Esophagus muscularis mucosa (tissue), 4 donors: ENCODE data around the gene CCM2.
"Not testable (repeated sequence)": the region's sequence is repeated elsewhere in the genome, so short reads cannot be mapped to it uniquely, and the experiment has no call there.

Source experiments
- EP300 ChIP-seq: sonication (generic); formaldehyde crosslinking; IDR thresholded peaks from one replicate; pipeline ENCODE4 v1.6.1; 2017; ENCODE audit warnings: antibody characterized with exemption
- POLR2A ChIP-seq: fragments of 450-650 bp; IDR thresholded peaks from one replicate; pipeline ENCODE4 v1.6.1; 2017; ENCODE audit warnings: antibody characterized with exemption, moderate library complexity, mild to moderate bottlenecking, low read depth
- TF ChIP-seq, protein P1 (sequence below), 3 experiments: fragments of 200-600 bp in 2 of 3; fragments of 450-650 bp in 1 of 3; sonication (generic) in 2 of 3; IDR thresholded peaks; one replicate each; pipeline ENCODE4 v1.5.1; 2017 to 2019; ENCODE audit warnings: antibody characterized with exemption in 3 of 3, mild to moderate bottlenecking in 2 of 3, moderate library complexity in 1 of 3

DNA sequence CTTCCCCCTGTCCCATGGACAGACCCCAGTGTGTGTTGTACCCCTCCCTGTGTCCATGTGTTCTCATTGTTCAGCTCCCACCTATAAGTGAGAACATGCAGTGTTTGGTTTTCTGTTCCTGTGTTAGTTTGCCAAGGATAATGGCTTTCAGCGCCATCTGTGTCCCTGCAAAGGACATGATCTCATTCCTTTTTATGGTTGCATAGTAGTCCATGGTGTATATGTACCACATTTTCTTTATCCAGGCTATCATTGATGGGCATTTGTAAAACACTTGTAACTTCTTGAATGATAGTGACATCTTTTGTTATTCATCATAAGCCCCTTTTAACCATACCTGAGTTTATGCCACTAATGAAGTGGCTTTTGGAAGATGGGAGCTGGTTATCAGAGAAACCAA is 114.3 kb downstream of the CCM2 start:
- not testable (repeated sequence) for TF ChIP-seq POLR2A, EP300
- TF ChIP-seq, protein P1, sequence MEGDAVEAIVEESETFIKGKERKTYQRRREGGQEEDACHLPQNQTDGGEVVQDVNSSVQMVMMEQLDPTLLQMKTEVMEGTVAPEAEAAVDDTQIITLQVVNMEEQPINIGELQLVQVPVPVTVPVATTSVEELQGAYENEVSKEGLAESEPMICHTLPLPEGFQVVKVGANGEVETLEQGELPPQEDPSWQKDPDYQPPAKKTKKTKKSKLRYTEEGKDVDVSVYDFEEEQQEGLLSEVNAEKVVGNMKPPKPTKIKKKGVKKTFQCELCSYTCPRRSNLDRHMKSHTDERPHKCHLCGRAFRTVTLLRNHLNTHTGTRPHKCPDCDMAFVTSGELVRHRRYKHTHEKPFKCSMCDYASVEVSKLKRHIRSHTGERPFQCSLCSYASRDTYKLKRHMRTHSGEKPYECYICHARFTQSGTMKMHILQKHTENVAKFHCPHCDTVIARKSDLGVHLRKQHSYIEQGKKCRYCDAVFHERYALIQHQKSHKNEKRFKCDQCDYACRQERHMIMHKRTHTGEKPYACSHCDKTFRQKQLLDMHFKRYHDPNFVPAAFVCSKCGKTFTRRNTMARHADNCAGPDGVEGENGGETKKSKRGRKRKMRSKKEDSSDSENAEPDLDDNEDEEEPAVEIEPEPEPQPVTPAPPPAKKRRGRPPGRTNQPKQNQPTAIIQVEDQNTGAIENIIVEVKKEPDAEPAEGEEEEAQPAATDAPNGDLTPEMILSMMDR (IDR thresholded peaks at IDR 0.05): not testable (repeated sequence)
